Erythroblast (primary cell): ENCODE measurements around the gene TES.

Experiments
- GATA1 ChIP-seq: IDR thresholded peaks from 2 replicates; pipeline ENCODE4 v1.6.1; 2011; ENCODE audit warnings: low read depth, mild to moderate bottlenecking, control low read depth, low read length, moderate library complexity
- POLR2A ChIP-seq: IDR thresholded peaks from 2 replicates; pipeline ENCODE4 v1.6.1; 2011; ENCODE audit warnings: mild to moderate bottlenecking, low read length

GRCh38 chr7:116170180-116170579 is 40.2 kb upstream of the TES start:
- TF ChIP-seq POLR2A (no peak), GATA1 (no peak)
